HG02970 (cell line): Measurements from ENCODE around the gene SMOC2.
"Not testable (repeated sequence)": the region's sequence is repeated elsewhere in the genome, so short reads cannot be mapped to it uniquely, and the experiment has no call there.

Source experiments
- ATAC-seq: cut with Tn5 transposase; IDR thresholded peaks from one replicate; pipeline ENCODE4 v1.9.1; 2021; ENCODE audit warnings: mild to moderate bottlenecking, moderate library complexity, moderate number of reproducible peaks; ENCODE audit not compliant: unreplicated experiment, low FRiP score

The SMOC2 gene

DNA sequence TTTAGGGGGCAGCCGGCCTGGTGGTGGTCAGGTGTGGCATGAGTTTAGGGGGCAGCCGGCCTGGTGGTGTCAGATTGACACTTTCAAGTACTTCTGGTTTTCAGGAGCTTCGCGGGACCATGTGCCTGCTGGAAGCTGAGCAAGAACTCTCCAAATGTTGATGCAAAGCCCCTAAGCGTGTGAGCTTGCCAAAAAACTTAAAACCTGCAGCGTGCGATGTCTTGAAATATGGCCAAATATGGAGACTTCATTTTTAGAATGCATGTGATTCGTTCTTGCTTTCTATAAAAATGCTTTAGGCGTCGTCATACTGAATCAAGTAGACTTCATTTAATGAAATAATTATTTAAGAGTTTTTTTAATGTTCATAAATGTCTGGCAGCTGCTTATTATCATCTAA lies 149.4 kb downstream of the SMOC2 start:
- ATAC-seq, result no peak

- no peak for ATAC-seq
Observed at GRCh38 chr6:168596344-168596743, 155.4 kb downstream of the SMOC2 start.

DNA sequence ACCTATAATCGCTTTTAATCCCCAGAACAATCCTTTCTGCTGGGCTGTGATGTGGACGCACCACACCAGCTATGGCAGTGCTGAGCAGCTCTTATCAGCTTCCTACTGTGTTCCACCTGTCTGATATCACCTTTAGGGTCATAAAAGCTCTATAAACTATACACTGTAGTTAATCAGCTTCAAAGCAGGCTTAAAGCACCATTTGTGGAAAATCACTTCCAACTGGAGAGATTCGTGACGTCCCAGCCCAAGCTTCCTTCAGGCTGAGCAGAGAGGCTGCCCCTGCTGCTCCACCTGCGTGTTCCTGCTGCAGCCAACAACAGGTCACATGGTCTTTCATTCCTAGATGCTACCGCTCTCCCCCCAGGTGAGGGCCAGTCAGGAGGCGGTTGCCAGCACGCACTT lies 156.5 kb downstream of the SMOC2 start:
- no peak for ATAC-seq

DNA sequence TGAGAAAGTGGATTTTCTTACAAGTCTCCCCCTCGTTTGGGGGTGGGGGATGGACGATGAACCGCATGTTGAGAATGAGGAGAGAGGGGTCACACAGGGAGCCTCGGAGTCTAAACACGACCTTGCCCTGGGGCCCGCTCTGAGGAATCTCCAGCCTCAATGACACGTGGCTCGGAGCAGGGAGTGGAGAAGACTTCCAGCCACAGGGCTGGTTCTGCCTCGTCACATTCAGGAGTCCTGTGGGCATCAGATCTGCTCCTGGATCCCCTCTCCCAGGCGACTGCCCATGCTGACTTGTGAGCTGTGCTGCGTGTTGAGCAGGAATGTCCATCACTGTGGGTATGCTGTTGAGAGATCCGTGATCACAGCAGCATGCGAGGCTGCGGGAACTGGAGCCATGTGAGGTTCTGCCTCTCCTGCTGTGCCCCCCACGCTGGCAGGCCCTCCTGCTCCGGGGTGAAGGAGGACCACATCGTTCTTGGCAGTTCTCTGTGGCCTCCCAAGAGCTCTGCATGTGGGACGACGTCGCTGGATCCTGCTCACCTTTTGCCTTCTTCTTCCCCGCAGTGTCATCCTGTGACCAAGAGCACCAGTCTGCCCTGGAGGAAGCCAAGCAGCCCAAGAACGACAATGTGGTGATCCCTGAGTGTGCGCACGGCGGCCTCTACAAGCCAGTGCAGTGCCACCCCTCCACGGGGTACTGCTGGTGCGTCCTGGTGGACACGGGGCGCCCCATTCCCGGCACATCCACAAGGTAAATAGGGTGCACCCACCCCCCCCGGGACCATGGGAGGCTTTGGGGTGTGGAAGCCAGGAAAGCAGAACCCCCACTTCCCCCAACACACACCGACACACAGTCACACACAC lies 157.5 kb downstream of the SMOC2 start:
- ATAC-seq, result no peak

DNA sequence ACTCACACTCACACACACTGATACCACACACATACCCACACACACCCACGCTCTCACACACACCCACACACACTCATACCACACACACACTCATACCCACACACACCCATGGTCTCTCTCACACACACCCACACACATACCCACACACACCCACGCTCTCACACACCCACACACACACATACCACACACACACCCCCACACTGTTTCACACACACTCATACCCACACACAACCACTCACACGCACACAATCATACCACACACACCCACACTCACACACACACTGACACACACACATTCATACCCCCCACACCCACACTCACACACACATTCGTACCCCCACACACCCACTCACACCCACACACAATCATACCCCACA lies 158.1 kb downstream of the SMOC2 start:
- no peak for ATAC-seq

DNA sequence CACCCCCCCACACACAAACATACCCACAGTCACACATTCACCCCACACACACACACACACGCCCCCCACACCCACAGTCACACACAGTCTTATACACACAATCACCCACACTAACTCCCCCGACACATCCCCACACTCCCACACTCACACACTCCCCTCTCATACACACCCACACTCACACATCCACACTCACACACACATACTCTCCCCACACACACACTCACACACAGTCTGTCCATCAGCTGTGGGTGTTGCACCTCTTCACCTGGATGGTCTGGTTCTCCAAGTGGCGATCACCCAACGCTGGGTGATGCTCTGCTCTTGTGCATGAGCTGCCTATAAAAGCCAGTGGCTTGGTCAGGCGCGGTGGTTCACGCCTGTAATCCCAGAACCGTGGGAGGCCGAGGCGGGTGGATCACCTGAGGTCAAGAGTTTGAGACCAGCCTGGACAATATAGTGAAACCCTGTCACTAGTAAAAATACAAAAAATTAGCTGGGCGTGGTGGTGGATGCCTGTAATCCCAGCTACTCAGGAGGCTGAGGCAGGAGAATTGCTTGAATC lies 158.9 kb downstream of the SMOC2 start:
- no peak for ATAC-seq

- ATAC-seq, result no peak
Observed at GRCh38 chr6:168600381-168600780, 159.4 kb downstream of the SMOC2 start.

GRCh38 chr6:168601111-168601510 lies 160.1 kb downstream of the SMOC2 start:
- no peak for ATAC-seq

DNA sequence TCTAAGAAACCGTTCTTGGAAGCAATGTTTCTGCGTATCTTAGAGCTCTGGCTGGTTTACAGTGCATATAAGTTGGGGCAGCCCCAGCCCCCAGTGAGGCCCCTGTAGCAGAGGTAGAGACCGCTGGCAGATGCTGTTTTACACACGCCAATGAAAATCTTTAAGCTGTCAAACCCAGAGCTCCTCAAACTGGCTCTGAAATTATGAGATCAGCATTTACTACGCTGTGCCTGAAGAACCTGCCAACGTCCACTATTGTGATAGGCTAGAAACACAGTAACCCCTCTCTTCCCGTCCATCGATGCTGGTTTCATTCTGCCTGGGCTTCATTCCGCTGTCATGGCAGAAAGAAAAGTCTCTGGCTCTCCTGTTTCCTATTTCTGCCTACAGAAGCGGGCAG lies 160.6 kb downstream of the SMOC2 start:
- no peak for ATAC-seq

DNA sequence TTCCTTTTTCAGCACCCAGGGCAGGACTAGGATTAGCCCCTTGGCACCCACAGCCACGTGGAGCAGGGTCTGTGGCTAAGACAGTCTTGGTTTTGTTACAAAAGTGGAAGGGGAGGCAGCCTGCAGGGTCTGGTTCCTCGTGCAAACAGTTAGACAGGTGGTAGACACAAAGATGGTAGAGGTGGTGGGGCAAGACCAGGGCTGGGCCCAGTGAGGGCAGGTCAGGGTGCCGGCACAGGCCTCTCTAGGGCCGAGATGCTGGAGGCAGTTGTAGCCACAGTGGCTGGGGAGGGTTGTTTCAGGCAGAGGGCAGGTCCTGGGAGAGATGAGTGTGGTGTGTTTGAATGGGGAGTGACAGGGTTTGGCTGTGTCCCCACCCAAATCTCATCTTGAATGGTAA lies 161.6 kb downstream of the SMOC2 start:
- no peak for ATAC-seq

- no peak for ATAC-seq
Observed at GRCh38 chr6:168603234-168603633, 162.2 kb downstream of the SMOC2 start.

- ATAC-seq, result no peak
Observed at GRCh38 chr6:168605964-168606363, 165.0 kb downstream of the SMOC2 start.

DNA sequence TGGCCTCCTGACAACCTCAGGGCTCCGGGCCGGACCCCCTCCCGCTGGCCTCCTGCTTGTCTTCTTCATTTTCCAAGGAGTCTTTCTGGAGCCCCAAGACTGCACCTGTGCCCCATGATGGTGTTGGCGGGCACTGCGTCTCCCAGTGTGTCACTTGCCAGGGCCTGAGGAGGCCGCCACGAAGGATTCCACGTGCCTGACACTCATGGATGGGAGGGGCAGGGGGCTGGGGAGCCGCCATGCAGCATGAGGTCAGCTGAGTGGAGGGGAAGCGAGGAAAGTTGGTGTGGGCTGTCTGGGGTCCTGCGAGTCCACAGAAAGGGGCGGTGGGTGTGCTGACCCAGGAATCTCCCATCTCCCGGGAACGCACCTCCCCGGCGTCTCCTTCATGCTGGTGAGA lies 165.7 kb downstream of the SMOC2 start:
- ATAC-seq, result no peak

- ATAC-seq, result no peak
Observed at GRCh38 chr6:168607272-168608112, 166.5 kb downstream of the SMOC2 start.

DNA sequence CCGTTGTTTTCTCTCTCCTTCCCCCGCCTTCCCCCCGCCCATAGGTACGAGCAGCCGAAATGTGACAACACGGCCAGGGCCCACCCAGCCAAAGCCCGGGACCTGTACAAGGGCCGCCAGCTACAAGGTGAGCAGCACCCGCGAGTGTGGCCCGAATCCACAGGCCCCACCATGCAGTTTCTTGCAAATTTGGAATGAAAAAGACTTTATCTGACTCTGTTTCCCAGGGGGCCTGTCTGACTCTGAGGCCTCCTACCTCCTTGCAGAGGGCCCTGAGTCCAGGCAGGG lies 167.1 kb downstream of the SMOC2 start:
- no peak for ATAC-seq

DNA sequence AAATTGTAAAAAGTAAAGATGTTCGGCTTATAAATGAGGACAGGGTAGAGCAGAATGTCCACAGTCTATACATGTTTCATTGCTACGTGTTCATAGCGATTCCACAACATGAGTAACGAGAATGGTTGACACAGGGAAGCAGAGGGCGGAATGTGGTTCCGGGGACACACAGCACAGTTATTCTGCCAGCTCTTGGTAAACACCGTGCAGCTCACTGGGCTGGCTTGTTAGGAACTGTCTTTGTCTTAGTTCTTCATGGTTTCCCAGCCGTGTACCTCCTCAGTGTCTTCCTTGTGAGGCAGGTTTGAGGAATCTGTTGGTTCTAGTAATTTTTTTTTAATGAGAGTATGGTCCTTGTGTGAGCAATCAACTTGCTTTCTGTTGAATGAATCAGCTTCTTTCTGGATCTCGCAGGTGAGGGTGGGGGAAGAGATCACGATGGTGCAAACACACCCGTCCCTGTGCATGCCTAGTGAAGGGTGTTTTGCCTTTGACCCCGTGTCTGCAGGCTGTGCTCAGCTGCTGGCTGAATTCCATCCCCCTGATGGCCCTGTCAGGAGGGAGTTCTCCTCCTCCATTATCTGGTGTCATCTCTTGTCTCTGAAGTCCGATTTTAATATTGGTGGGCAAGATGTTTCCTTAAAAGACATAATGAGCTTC lies 168.2 kb downstream of the SMOC2 start:
- ATAC-seq, result no peak

DNA sequence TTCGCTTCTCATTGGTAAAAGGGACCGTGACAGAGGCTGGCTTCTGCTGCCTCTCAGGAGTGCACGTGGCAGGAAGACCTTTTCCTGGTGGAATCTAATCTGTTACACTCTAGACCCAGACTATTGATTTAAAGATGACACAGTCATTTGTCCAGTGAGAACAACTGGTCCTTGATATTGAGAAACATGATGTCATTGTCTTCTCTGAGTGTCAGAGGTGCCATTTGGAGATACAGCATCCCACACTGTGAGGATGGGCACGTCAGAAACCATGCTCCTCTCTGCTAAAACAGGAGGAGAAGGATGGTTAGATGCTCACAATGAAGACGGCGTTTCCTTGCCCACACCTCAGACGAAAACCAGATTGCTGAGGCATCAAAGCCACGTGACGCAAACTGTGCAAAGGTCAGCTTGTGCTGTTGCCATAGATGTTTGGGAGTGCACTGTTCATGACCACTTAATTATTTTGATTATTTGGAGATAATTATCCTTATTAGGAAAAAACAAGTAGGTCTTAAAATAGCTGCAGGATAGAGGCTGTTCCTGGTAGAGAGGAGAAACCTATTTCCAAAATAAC lies 169.0 kb downstream of the SMOC2 start:
- no peak for ATAC-seq

DNA sequence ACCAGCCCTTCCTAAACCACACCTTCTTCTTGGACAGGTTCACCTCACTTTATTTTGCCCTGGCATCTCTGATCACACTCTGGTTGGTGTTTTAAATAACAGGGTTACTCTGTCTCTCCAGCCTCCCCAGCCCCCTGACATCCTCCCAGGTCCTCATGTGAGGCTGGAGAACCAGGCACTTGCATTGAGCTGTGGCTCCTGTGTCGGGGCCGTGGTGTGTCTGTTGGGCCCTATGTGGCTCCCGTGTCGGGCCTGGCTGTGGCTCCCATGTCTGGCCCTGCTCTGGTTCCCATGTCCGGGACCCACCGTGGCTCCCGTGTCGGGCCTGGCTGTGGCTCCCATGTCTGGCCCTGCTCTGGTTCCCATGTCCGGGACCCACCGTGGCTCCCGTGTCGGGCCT lies 170.0 kb downstream of the SMOC2 start:
- not testable (repeated sequence) for ATAC-seq

DNA sequence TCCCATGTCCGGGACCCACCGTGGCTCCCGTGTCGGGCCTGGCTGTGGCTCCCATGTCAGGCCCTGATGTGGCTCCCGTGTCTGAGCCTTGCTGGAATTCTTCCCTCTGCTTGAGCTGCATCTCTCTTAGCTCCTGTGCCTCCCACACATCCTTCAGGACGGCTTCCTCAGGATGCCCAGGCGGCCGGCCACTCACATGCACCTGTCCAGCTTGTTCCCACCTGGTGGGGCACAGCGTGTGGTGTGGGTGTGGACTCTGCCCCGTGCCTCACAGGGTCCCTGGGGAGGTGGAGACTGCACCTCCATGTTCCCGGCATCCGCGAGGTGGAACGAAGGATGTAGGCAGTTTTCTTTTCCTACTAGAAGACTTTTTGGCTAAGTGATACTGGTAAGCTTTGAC lies 170.7 kb downstream of the SMOC2 start:
- ATAC-seq, result no peak

GRCh38 chr6:168612586-168612985 lies 171.6 kb downstream of the SMOC2 start:
- no peak for ATAC-seq

DNA sequence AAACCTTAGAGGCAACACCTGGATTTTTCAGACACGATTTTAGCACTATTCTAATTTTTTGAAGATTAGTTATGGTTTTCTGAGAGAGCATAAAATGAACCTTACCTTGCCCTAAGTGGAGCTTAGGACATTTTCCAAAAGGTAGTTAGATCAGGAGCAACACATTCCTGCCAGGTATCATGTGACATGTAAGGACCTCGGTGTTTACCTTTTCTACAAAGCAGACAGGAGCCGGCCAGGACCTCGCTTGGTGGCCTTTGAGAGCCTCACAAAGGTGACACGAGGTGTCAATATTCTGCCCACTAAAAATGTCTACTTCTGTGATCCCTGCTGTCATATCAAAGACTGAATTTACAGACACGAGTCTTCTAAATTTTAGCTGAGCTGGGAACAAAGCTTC lies 174.9 kb downstream of the SMOC2 start:
- ATAC-seq, result no peak
